Kidney (tissue), 14 donors: ENCODE results near the gene TMCC1. TPM values are rescaled to one million over a fixed set of nuclear protein-coding genes. Genes with fewer than 3 reads are reported as not detected.

Experiments
- DNase-seq, 5 donors: peaks; one replicate each; pipeline ENCODE4 v3.0.0-alpha.2; 2013 to 2020
- FAIRE-seq: peaks from 2 replicates; lab custom pipeline; 2012; peaks lifted over from hg19 to GRCh38; lab: Jason Lieb, UNC
- H3K27ac ChIP-seq, 2 donors: one replicate each; pipeline ENCODE4 v1.7.0; 2013; ENCODE audit warnings: low read depth in 2 of 2, low read length in 2 of 2, inconsistent platforms in 1 of 2
- H3K27me3 ChIP-seq: one replicate; pipeline ENCODE4 v1.7.1; 2013; ENCODE audit warnings: low read length, inconsistent platforms; ENCODE audit not compliant: control insufficient read depth, insufficient read depth
- H3K36me3 ChIP-seq, 3 donors: one replicate each; pipeline versions ENCODE4 v1.7.0 to v1.7.1; 2013; ENCODE audit warnings: low read length in 3 of 3, control low read depth in 1 of 3, inconsistent platforms in 1 of 3; ENCODE audit not compliant: insufficient read depth in 3 of 3, control insufficient read depth in 2 of 3
- H3K4me1 ChIP-seq, 3 donors: one replicate each; pipeline versions ENCODE4 v1.7.0 to v1.7.1; 2013; ENCODE audit warnings: low read length in 3 of 3, inconsistent platforms in 1 of 3, low read depth in 1 of 3; ENCODE audit not compliant: control insufficient read depth in 2 of 3, insufficient read depth in 2 of 3
- H3K4me3 ChIP-seq, 3 donors: one replicate each; pipeline versions ENCODE4 v1.7.0 to v1.8.1; 2013; ENCODE audit warnings: low read length in 3 of 3, control low read depth in 1 of 3, inconsistent platforms in 1 of 3
- H3K9ac ChIP-seq, 3 donors: one replicate each; pipeline versions ENCODE4 v1.7.0 to v1.7.1; 2013; ENCODE audit warnings: low read length in 3 of 3, control low read depth in 1 of 3, inconsistent platforms in 1 of 3
- H3K9me3 ChIP-seq, 3 donors: one replicate each; pipeline versions ENCODE4 v1.7.0 to v1.7.1; 2013; ENCODE audit warnings: low read length in 3 of 3, control low read depth in 1 of 3, inconsistent platforms in 1 of 3; ENCODE audit not compliant: control insufficient read depth in 2 of 3, insufficient read depth in 1 of 3
- CTCF ChIP-seq: IDR thresholded peaks from 3 replicates; pipeline ENCODE4 v1.5.1; 2012; ENCODE audit warnings: mild to moderate bottlenecking, moderate library complexity, borderline replicate concordance; ENCODE audit not compliant: insufficient read depth; ENCODE audit errors: extremely low read depth
- intact Hi-C: fragments of 100-400 bp; cut with DNase I; formaldehyde crosslinking; loops from one replicate; pipeline ENCODE4 v1.11.1; 2022
- polyA plus RNA-seq: library from polyadenylated mRNA; stranded (reverse); fragments of 350-450 nt; fragmentation: Illumina TruSeq; extraction: RNeasy Lipid Tissue Mini Kit (QIAGEN cat#74804); gene quantifications from one replicate; pipeline ENCODE4 v1.2.3, GENCODE V29; 2014; ENCODE audit warnings: low read depth, low replicate concordance; ENCODE audit not compliant: insufficient read depth
- total RNA-seq: library from RNA; stranded (reverse); fragmentation: NEBNext Ultra II Directional; extraction: Animal tissue kit (Norgen Biotek cat#: 25700); gene quantifications from one replicate; pipeline ENCODE4 v1.2.1, GENCODE V29; 2021
- donor health status: control.
- donor health status: control.
- donor health status: control.
- donor health status: control.
- donor health status: control.
- donor health status: DM: yes; HTN: yes; CAD: no.
- donor health status: Normal renal cell carcinoma (clear cell type).

Gene TMCC1
- total and polyA plus RNA-seq, 2 donors from 2014 or later, result 8.4 to 42.4 TPM

- Histone ChIP-seq H3K27ac (no peak overlapping the region), H3K36me3 (no peaks in the 10 kb centered on the region), H3K9ac (no peak overlapping the region), H3K4me1 (peaks cover 0 to 4% (median 2%) of the 10 kb centered on the region in 3 donors), H3K9me3 (no peaks in the 10 kb centered on the region), H3K4me3 (no peak overlapping the region), H3K27me3 (no peaks in the 10 kb centered on the region)
- FAIRE-seq (no peak), DNase-seq (no peak)
- no peak for TF ChIP-seq CTCF
- intact Hi-C loops, result loop anchor here (10.0 kb wide), 1 partner anchor 173 kb away; no protein-coding TSS in a partner anchor
These were observed 65.7 kb downstream of the TMCC1 start for GRCh38 chr3:129827765-129828164.

- intact Hi-C loops, result loop anchor here (10.0 kb wide), 1 partner anchor 170 kb away; no protein-coding TSS in a partner anchor
- Histone ChIP-seq H3K36me3 (no peaks in the 10 kb centered on the region), H3K4me1 (peaks cover 0 to 4% (median 2%) of the 10 kb centered on the region in 3 donors), H3K9me3 (no peaks in the 10 kb centered on the region), H3K4me3 (no peak overlapping the region), H3K27ac (no peak overlapping the region), H3K27me3 (no peaks in the 10 kb centered on the region), H3K9ac (no peak overlapping the region)
- FAIRE-seq (peak; percentile 86), DNase-seq (peak in 3 of 5 donors; percentile 36 to 80 (median 64))
- peak; percentile 71 for TF ChIP-seq CTCF
These were observed 68.5 kb downstream of the TMCC1 start for GRCh38 chr3:129824926-129825541.

- no peak overlapping the region for H3K4me3 ChIP-seq
- H3K27me3 ChIP-seq, result no peaks in the 10 kb centered on the region
- peaks cover 0 to 4% (median 0%) of the 10 kb centered on the region in 3 donors for H3K4me1 ChIP-seq
- no peaks in the 10 kb centered on the region for H3K36me3 ChIP-seq
- DNase-seq (no peak), FAIRE-seq (no peak)
- no peaks in the 10 kb centered on the region for H3K9me3 ChIP-seq
- intact Hi-C loops, result loop anchor here (10.0 kb wide), 1 partner anchor 168 kb away; no protein-coding TSS in a partner anchor
- TF ChIP-seq CTCF, result no peak
- no peak overlapping the region for H3K27ac ChIP-seq
- no peak overlapping the region for H3K9ac ChIP-seq
These were observed 70.8 kb downstream of the TMCC1 start for GRCh38 chr3:129822679-129823078.

- no peak for FAIRE-seq
- no peak overlapping the region for H3K4me3 ChIP-seq
- H3K9ac ChIP-seq, result no peak overlapping the region
- H3K27ac ChIP-seq, result no peak overlapping the region
- intact Hi-C loops, result loop anchor here (10.0 kb wide), 1 partner anchor 167 kb away; no protein-coding TSS in a partner anchor
- no peak for TF ChIP-seq CTCF
- no peaks in the 10 kb centered on the region for H3K27me3 ChIP-seq
- no peaks in the 10 kb centered on the region for H3K36me3 ChIP-seq
- peaks cover 0 to 4% (median 0%) of the 10 kb centered on the region in 3 donors for H3K4me1 ChIP-seq
- no peak for DNase-seq
- H3K9me3 ChIP-seq, result no peaks in the 10 kb centered on the region
These were observed 71.3 kb downstream of the TMCC1 start for GRCh38 chr3:129822241-129822640.
